ENCODE results near the gene ASB10. TPM values are rescaled to one million over a fixed set of nuclear protein-coding genes. Genes with fewer than 3 reads are reported as not detected.

ASB10 gene
- total and polyA plus RNA-seq, 2 of the 8 experiments (the other 6 are each of a cell fraction or from before 2014, with no cell fraction given), result not detected

- TF ChIP-seq RBBP5 (IDR thresholded peaks at IDR 0.05; ENCODE audit: borderline replicate concordance, low read depth, low read length) (no peak), CTBP2 (IDR thresholded peaks at IDR 0.05; ENCODE audit: borderline replicate concordance, insufficient read depth, insufficient read length, low read length) (no peak), NRF1 (IDR thresholded peaks at IDR 0.05; ENCODE audit: low read depth, low read length) (no peak), TAF1 (IDR thresholded peaks at IDR 0.05; ENCODE audit: low read depth, low read length) (no peak), ASH2L (IDR thresholded peaks at IDR 0.05; ENCODE audit: low read length) (no peak), RFX5 (IDR thresholded peaks at IDR 0.05; ENCODE audit: borderline replicate concordance, low read depth, low read length) (no peak), POU5F1 (IDR thresholded peaks at IDR 0.05; ENCODE audit: low read depth, low read length) (no peak), SP4 (IDR thresholded peaks at IDR 0.05; ENCODE audit: low read length) (no peak), GTF2F1 (IDR thresholded peaks at IDR 0.05; ENCODE audit: borderline replicate concordance, low read depth, low read length) (no peak)
Observed at GRCh38 chr7:151166629-151167196, 20.3 kb downstream of the ASB10 start (continued).
